ENCODE results near the gene PNPLA8. TPM values are rescaled to one million over a fixed set of nuclear protein-coding genes. Genes with fewer than 3 reads are reported as not detected.

The PNPLA8 gene, protein sequence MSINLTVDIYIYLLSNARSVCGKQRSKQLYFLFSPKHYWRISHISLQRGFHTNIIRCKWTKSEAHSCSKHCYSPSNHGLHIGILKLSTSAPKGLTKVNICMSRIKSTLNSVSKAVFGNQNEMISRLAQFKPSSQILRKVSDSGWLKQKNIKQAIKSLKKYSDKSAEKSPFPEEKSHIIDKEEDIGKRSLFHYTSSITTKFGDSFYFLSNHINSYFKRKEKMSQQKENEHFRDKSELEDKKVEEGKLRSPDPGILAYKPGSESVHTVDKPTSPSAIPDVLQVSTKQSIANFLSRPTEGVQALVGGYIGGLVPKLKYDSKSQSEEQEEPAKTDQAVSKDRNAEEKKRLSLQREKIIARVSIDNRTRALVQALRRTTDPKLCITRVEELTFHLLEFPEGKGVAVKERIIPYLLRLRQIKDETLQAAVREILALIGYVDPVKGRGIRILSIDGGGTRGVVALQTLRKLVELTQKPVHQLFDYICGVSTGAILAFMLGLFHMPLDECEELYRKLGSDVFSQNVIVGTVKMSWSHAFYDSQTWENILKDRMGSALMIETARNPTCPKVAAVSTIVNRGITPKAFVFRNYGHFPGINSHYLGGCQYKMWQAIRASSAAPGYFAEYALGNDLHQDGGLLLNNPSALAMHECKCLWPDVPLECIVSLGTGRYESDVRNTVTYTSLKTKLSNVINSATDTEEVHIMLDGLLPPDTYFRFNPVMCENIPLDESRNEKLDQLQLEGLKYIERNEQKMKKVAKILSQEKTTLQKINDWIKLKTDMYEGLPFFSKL
- 49.3 and 73.1 TPM in 2 replicates for polyA plus RNA-seq

DNA sequence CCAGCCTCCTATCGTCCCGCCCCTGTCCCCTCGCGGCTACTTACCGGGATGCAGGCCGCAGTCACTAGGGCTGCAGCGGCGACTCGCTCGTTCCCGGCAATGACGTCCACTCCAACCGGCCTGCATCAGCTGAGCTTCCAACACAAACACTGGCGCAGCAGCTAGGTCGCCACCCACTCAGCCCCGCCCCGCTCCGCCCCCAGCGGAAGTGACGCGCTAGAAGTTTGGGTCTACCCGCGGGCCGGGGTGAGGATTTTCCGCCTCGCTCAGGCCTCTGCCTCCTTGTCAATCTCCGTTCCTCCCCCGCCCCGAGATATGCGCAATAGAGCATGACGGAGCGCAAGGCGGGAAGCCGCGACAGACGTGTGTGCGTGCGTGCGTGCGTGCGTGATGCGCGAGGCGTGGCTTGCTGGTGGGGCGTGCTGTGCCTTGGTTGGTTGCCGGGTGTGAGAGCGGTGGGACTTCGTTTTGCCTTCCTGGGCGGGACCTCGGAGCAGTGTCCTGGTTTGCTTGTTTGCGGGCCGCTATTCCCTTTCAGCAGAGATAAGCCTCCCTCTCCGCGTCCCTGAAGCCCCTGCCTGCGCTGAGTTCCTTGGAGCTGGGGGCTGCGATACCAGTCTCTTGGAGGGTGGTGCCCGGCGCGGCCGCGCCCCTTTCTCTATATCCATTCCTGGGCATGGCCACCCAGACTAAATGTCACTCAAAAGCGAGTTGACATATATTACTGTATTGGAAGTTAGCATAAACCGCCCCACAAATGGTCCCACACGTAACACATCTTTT, at the start of gene PNPLA8:
Gene PNPLA8 (minus strand): TSS at position 151 of the 783 bp plus-strand sequence. CDS start 10,644 bp downstream, outside the sequence.

DNA sequence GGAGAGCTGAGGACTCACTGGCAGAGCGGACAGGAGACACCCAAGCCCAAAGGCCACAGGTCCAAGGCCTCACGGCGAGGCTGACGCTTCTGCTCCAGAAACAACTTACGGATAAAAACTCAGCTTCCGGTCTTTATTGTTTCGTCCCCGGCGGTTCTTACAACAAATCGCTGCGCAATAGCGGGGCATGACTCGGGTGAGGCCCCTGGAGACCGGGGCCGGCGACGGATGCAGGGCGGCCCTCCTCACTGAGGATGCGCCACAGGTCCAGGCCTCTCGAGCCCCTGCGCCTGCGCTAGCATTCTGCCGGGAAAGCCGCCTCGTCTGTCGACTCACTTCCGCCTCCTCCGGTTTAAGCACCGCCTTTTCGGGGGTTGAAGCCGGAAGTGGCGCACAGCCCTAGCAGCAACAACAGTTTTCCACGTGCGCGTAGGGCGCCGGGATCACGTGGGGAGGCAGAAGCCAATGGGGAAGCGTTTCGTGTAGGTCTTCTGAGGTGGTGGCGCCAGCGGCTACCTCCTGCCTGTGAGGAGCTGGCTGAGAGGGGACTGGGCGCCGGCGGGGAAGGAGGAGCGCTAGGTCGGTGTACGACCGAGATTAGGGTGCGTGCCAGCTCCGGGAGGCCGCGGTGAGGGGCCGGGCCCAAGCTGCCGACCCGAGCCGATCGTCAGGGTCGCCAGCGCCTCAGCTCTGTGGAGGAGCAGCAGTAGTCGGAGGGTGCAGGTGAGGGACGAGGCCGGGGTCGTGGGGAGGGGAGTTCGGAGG, 43.6 kb upstream of the PNPLA8 start, which contains the start of the genes DNAJB9 and THAP5:
Gene DNAJB9 (plus strand): TSS at position 494 of the 765 bp plus-strand sequence. CDS start 1,853 bp downstream, outside the sequence.
Gene THAP5 (minus strand): TSS at position 326 of the 765 bp plus-strand sequence. CDS start 137 bp downstream, at position 189.

DNA sequence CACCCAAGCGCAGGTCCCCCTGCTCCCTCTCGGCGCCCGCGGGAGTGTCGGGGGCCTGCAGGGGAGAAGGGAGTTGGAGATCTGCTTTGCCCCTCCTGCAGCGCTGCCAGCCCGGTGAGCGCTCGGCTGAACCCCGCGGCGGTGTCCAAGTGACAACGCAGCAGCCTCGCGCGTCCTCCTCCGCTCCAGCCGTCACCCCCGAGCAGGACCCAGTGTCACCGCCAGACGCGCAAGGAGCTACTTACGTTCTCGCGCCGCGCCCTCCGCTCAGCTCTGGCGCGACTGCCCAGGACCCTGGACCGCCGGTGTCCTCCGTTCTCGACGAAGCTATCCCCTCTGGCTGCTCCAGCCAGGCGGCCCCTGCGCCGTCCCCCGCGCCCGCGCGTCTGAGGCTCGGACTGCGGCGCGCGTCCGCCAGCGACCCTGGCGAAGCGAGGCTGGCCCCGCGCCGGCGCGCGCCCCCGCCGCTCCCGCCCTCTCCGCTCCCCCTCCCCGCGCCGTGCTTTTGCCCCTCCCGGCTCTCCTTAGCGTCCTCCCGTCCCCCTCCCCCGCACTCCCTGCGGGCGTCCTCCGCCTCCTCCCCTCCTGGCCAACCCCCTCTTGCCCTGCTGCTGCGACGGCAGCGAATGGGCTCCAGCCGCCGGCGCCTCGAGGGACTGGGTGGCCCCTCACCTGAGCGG, 69.8 kb downstream of the PNPLA8 start, which contains the start of gene NRCAM:
Gene NRCAM (minus strand): TSS at position 439 of the 680 bp plus-strand sequence. CDS start 216,372 bp downstream, outside the sequence.

Other genes with a start within 250 kb of the PNPLA8 start
- gene NRCAM, start 69.7 kb downstream of the PNPLA8 start, polyA plus RNA-seq, result 522 and 550 TPM in 2 replicates
- gene THAP5, start 43.6 kb upstream of the PNPLA8 start, polyA plus RNA-seq, result 34.2 and 41.3 TPM in 2 replicates
- gene DNAJB9, start 43.7 kb upstream of the PNPLA8 start, polyA plus RNA-seq, result 76.3 and 102 TPM in 2 replicates